HTERT RPE-1 (cell line): ENCODE results near the gene CLASP1.
"Not testable (repeated sequence)": the region's sequence is repeated elsewhere in the genome, so short reads cannot be mapped to it uniquely, and the experiment has no call there.

ENCODE experiments used
- in situ Hi-C: fragments of 300-500 bp; cut with MboI; formaldehyde crosslinking; loops from 4 replicates; pipeline ENCODE4 v1.14.3; 2020; ENCODE audit warnings: low sequenced_read_pairs

CLASP1 gene

DNA sequence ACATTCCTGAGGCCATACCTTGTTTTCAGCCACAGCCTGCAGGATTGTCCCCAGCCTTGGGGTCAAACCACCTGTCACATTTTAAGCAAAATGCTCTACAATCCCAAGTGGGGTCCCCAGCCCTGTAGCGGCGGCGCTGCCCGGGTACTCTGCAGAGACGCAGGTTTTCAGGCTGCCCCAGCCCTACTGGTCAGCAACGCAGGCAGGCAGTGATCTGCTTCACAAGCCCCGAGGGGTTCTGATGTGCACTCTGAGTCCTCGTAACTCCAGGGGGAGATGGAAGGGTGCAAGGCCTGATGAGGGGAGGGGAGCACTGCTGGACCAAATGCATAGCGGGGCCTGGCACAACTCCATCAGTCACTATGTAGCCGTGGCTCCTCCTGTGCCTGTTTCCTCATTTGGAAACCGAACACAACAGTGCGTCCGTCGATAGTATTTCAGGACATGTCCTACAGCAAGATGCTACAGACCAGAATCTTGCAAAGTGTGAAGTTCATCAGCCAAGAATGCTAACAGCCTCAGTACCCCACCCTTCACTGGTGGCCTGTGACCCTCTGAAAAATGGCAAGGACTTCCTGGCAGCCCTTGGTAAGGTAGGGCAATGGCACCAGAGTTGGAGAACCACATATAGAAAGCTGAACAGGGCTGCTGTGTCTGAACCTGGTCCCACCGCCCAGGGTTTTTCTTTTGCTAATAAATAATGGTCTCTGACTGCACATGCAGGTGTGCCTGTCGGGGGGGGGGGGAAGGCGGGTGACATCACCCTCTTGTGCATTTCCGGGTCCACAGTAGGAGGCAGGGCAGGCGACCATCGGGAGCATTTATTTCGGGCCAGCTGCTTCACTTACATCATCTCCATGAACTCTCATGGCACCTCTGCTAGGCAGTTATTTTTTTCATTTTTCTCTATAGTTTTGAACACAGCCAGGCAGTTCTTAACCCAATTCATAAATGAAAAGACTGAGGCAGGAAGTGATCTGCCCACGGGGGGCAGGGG is 313.7 kb downstream of the CLASP1 start:
- in situ Hi-C loops = no loop called here

DNA sequence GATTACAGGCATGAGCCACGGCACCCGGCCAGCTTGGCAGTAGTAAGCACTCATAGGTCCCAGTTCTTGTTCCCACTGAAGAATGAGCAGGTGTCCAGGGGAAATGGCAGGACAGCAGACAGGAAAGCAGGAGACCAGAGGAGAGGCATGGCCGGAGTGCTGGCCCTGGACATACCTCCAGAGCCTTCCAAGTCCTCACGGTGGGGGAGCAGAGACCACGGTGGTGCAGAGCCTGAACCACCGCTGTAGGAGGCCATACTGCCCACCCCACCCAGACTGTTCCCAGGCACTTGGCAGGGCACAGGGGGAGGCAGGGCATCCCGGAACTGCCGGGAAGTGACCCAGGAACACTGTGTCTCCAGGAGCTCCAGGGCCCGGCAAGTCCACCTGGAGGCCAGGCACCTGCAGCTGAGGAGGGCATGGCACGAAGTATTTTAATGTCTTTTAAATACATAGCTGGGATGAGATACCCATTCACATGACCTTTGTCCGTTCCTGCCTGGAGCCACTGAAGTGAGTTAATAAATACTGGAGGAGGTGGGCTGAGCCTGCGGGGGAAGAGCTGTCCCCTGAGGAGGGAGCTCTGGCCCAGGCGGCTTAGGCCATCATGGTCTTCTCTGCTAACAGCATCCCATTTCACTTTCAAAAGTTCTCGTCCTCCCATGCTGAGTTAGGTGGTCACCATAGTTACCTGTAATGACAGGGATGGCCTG is 314.5 kb downstream of the CLASP1 start:
- in situ Hi-C loops = no loop called here

- in situ Hi-C loops = no loop called here
These were observed 315.3 kb downstream of the CLASP1 start for GRCh38 chr2:121333834-121334558.

- in situ Hi-C loops = no loop called here
These were observed 316.0 kb downstream of the CLASP1 start for GRCh38 chr2:121333231-121333630.

DNA sequence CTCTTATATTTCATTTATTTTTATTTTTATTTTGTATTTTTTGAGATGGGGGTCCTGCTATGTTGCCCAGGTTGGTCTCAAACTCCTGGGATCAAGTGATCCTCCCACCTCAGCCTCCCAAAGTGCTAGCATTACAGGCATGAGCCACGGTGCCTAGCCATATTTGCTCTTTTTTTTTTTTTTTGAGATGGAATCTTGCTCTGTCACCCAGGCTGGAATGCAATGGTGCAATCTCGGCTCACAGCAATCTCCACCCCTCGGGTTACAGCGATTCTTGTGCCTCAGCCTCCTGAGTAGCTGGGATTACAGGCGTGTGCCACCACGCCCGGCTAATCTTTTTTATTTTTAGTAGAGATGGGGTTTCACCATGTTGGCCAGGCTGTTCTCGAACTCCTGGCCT is 317.9 kb downstream of the CLASP1 start:
- in situ Hi-C loops = not testable (repeated sequence)

DNA sequence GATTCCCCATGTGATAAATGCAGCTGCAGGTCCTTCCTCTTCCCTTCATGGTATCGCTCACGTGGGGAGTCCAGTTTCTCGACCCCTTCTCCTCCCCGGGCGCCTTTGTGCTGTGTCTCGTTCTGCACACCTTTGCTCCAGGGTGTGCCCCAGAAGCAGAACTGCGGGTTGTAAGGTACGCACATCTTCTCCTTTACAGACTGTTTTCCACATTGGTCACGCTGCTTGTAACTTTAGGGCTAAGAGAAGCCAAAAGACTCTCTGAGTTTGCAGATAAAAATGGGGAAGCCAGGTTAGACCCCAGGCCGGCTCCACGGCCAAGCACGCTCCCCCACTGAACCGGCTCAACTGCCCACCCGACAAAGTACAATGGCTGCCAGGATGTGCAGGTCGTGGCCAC is 318.3 kb downstream of the CLASP1 start:
- in situ Hi-C loops = no loop called here

GRCh38 chr2:121329786-121330185 is 319.5 kb downstream of the CLASP1 start:
- in situ Hi-C loops = no loop called here

GRCh38 chr2:121326628-121327027 is 322.6 kb downstream of the CLASP1 start:
- in situ Hi-C loops = no loop called here

DNA sequence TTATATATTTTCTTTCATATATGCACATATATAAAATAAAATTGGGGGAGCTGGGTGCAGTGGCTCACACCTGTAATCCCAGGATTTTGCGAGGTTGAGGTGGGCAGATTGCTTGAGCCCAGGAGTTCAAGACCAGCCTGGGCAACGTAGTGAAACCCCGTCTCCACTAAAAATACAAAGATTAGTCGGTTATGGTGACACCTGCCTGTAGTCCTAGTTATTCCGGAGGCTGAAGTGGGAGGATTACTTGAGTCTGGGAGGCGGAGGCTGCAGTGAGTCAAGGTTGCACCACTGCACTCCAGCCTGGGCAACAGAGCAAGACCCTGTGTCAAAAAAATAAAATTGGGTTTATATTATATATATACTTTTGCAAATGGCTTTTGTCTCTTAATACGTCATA is 324.7 kb downstream of the CLASP1 start:
- in situ Hi-C loops = no loop called here

GRCh38 chr2:121321476-121321875 is 327.8 kb downstream of the CLASP1 start:
- in situ Hi-C loops = no loop called here

GRCh38 chr2:121319941-121320340 is 329.3 kb downstream of the CLASP1 start:
- in situ Hi-C loops = no loop called here

DNA sequence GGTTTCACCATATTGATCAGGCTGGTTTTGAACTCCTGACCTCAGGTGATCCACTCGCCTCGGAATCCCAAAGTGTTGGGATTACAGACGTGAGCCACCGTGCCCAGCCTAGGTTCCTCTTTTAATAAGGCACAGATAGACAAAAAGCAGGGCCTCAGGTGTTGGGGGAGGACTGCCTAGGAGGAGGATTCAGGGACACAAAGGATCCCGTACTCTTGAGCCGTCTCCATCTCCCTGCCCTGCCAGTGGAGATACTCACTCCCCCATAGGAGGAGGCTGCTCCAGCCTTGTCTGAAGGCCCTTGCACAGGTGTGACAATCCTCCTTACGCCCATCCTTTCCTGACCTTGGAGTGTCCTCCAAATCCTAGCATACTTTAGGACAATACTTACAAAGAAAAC is 332.3 kb downstream of the CLASP1 start:
- in situ Hi-C loops = no loop called here

DNA sequence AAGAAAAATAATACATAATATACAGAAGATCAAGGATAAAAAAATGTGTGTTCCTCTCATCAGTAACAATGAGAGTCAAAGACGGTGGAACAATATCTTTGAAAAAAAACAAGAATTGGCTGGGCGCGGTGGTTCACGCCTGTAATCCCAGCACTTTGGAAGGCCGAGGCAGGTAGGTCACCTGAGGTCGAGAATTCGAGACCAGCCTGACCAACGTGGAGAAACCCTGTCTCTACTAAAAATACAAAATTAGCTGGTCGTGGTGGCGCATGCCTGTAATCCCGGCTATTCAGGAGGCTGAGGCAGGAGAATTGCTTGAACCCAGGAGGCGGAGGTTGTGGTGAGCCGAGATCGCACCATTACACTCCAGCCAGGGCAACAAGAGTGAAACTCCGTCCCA is 335.6 kb downstream of the CLASP1 start:
- in situ Hi-C loops = not testable (repeated sequence)

- in situ Hi-C loops = no loop called here
These were observed 339.5 kb downstream of the CLASP1 start for GRCh38 chr2:121309801-121310200.

GRCh38 chr2:121309323-121309722 is 339.9 kb downstream of the CLASP1 start:
- in situ Hi-C loops = no loop called here

GRCh38 chr2:121307048-121307447 is 342.2 kb downstream of the CLASP1 start:
- in situ Hi-C loops = no loop called here

DNA sequence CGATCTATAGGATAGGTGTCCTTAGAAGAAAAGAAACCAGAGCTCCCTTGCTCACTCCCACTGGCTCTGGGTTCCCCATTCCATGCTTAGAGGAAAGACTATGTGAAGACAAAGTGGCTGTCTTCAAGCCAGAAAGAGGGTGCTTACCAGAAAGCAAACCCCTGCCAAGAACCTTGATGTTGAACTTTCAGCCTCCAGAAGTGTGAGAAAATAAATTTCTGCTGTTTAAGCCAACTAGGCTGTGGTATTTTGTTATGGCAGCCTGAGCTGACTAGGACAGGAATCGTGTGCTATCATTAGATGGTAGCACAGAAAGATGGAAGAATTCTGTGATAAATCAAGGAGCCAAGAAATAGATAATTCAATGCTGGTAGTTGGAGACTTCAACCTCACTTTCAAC is 344.3 kb downstream of the CLASP1 start:
- in situ Hi-C loops = no loop called here

DNA sequence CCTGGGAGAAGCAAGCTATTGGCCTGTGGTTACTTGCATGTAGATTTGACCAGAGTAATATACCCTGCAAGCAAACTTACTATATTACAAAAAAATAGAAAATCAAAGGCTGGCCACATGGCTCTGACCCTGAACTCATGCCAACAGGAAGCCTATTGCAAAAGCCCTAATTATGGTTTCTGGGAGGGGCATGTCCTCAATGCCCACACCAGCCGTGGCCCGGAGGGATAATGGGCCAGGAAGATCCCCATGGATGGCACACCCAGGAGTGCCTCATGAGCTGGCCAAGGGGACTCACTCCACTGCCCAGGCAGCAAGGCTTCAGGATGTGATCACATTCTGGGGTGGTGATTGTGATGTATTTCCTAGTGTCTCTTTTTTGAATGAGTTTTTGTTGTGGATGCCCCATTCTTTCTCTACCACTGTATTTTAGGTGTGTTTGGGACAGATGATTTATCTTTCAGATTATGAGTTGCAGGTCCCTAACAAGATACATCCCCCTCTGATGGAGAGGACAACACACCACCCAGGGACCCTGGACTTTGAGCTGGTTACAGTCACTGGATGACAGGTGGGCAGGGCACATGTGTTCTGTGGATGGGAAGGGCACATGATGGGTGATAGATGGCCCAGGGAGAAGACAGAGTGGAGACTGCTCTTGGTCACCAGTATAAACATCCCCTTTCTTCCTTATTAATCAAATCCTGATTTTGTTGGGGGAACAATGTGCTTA is 345.6 kb downstream of the CLASP1 start:
- in situ Hi-C loops = no loop called here

GRCh38 chr2:121301190-121301589 is 348.1 kb downstream of the CLASP1 start:
- in situ Hi-C loops = not testable (repeated sequence)

DNA sequence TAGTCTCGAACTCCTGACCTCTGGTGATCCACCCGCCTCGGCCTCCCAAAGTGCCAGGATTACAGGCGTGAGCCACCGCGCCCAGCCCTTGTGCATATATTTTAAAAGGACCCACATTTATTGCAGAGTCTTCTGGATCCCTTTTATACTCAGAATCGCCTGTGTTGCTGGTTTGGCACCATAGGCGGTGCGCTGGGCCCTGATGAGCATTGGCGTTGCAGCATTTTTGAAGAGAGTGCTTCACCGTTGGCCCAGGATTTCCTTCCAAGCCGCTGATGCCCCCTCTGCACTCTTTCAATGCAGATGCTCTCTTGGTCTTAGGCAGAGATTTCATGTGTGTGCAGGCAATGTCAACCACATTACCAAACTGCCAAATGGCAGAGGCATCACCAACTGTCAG is 350.8 kb downstream of the CLASP1 start:
- in situ Hi-C loops = no loop called here

DNA sequence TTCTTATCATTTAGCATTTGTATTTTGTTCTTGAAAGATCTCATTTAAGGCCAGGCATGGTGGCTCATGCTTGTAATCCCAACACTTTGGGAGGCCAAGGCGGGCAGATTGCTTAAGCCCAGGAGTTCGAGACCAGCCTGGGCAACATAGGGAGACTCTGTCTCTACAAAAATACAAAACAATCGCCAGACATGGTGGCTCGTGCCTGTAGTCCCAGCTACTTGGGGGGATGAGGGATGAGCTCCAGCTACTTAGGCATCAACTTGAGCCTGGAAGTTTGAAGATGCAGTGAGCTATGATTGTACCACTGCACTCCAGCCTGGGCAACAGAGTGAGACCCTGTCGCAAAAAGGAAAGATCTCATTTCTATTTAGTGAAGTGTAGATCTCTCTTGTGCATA is 351.4 kb downstream of the CLASP1 start:
- in situ Hi-C loops = not testable (repeated sequence)
